ENCODE results near the gene MYO7B. TPM values are rescaled to one million over a fixed set of nuclear protein-coding genes. Genes with fewer than 3 reads are reported as not detected.

The MYO7B gene
- total and polyA plus RNA-seq, 4 donors = 0.51 to 4.7 (median 1.9) TPM

GRCh38 chr2:127650041-127650784, 114.7 kb downstream of the MYO7B start:
- ATAC-seq (ENCODE audit: insufficient read depth, low FRiP score) (no peak), DNase-seq (no peak)
- peaks cover 0 to 43% (median 10%) of the 10 kb centered on the region in 5 donors for H3K4me1 ChIP-seq (ENCODE audit: control insufficient read depth in 5 of 5, insufficient read depth in 5 of 5, low read length in 5 of 5)
- H3K4me3 ChIP-seq = no peak overlapping the region
- 73 to 80% methylated on average over 17 of the region's 17 CpGs for WGBS, 2 donors
- peaks cover 0 to 21% (median 0%) of the 10 kb centered on the region in 4 donors for H3K36me3 ChIP-seq (ENCODE audit: control insufficient read depth in 4 of 4, insufficient read depth in 4 of 4, low read length in 4 of 4)
- peak overlapping the region; percentile 13 to 65 for H3K27ac ChIP-seq (ENCODE audit: low read depth in 1 of 2, low read length in 1 of 2)
- no peak overlapping the region for H3K9ac ChIP-seq (ENCODE audit: insufficient read depth in 1 of 2, low read length in 2 of 2)
- no peaks in the 10 kb centered on the region for H3K27me3 ChIP-seq (ENCODE audit: control insufficient read depth in 3 of 3, insufficient read depth in 3 of 3, low read length in 2 of 3)
- TF ChIP-seq CTCF (IDR thresholded peaks at IDR 0.05; ENCODE audit: control extremely low read depth, extremely low read depth) = no peak
- H3K9me3 ChIP-seq (ENCODE audit: control insufficient read depth in 4 of 4, insufficient read depth in 3 of 4, low read length in 3 of 4) = no peaks in the 10 kb centered on the region

- H3K27me3 ChIP-seq (ENCODE audit: control insufficient read depth in 3 of 3, insufficient read depth in 3 of 3, low read length in 2 of 3) = no peaks in the 10 kb centered on the region
- H3K36me3 ChIP-seq (ENCODE audit: control insufficient read depth in 4 of 4, insufficient read depth in 4 of 4, low read length in 4 of 4) = peaks cover 0 to 24% (median 0%) of the 10 kb centered on the region in 4 donors
- H3K9ac ChIP-seq (ENCODE audit: insufficient read depth in 1 of 2, low read length in 2 of 2) = no peak overlapping the region
- no peak overlapping the region for H3K4me3 ChIP-seq
- peaks cover 0 to 48% (median 10%) of the 10 kb centered on the region in 5 donors for H3K4me1 ChIP-seq (ENCODE audit: control insufficient read depth in 5 of 5, insufficient read depth in 5 of 5, low read length in 5 of 5)
- DNase-seq = no peak
- 84 to 86% methylated on average over 28 of the region's 28 CpGs for WGBS, 2 donors
- no peaks in the 10 kb centered on the region for H3K9me3 ChIP-seq (ENCODE audit: control insufficient read depth in 4 of 4, insufficient read depth in 3 of 4, low read length in 3 of 4)
- TF ChIP-seq CTCF (IDR thresholded peaks at IDR 0.05; ENCODE audit: control extremely low read depth, extremely low read depth) = no peak
- peak overlapping the region; percentile 65 to 75 for H3K27ac ChIP-seq (ENCODE audit: low read depth in 1 of 2, low read length in 1 of 2)
- ATAC-seq (ENCODE audit: insufficient read depth, low FRiP score) = no peak
These were observed 115.4 kb downstream of the MYO7B start for GRCh38 chr2:127650785-127651380.

GRCh38 chr2:127651381-127651809, 115.9 kb downstream of the MYO7B start:
- no peak for TF ChIP-seq CTCF (IDR thresholded peaks at IDR 0.05; ENCODE audit: control extremely low read depth, extremely low read depth)
- Histone ChIP-seq H3K27me3 (ENCODE audit: control insufficient read depth in 3 of 3, insufficient read depth in 3 of 3, low read length in 2 of 3) (no peaks in the 10 kb centered on the region), H3K4me3 (no peak overlapping the region), H3K9me3 (ENCODE audit: control insufficient read depth in 4 of 4, insufficient read depth in 3 of 4, low read length in 3 of 4) (no peaks in the 10 kb centered on the region), H3K4me1 (ENCODE audit: control insufficient read depth in 5 of 5, insufficient read depth in 5 of 5, low read length in 5 of 5) (peaks cover 0 to 46% (median 10%) of the 10 kb centered on the region in 5 donors), H3K9ac (ENCODE audit: insufficient read depth in 1 of 2, low read length in 2 of 2) (no peak overlapping the region), H3K27ac (ENCODE audit: low read depth in 1 of 2, low read length in 1 of 2) (peak overlapping the region; percentile 27 to 75), H3K36me3 (ENCODE audit: control insufficient read depth in 4 of 4, insufficient read depth in 4 of 4, low read length in 4 of 4) (peaks cover 0 to 24% (median 0%) of the 10 kb centered on the region in 4 donors)
- DNase-seq (no peak), ATAC-seq (ENCODE audit: insufficient read depth, low FRiP score) (no peak)
- 93 to 95% methylated on average over 29 of the region's 29 CpGs for WGBS, 2 donors
